Stomach (tissue), 9 donors: Measurements from ENCODE around the gene DNAH6. TPM values are rescaled to one million over a fixed set of nuclear protein-coding genes. Genes with fewer than 3 reads are reported as not detected.

Experiments used
- DNase-seq, 2 donors: peaks; one replicate each; pipeline versions ENCODE4 v3.0.0 to v3.0.0-alpha.2; 2013 to 2019
- H3K27ac ChIP-seq, 5 donors: fragments of 200-600 bp in 4 of 5; sonication (generic) in 4 of 5; one replicate each; pipeline ENCODE4 v1.5.1; 2013 to 2019; ENCODE audit warnings: mild to moderate bottlenecking in 1 of 5, moderate library complexity in 1 of 5
- H3K27me3 ChIP-seq, 3 donors: fragments of 200-600 bp; sonication (generic); one replicate each; pipeline ENCODE4 v1.5.1; 2017 to 2019; ENCODE audit warnings: mixed run types in 1 of 3
- H3K36me3 ChIP-seq, 4 donors: fragments of 200-600 bp; sonication (generic); 1 replicate in 3 of 4; 2 replicates in 1 of 4; pipeline ENCODE4 v1.5.1; 2016 to 2019
- H3K4me1 ChIP-seq, 4 donors: fragments of 200-600 bp; sonication (generic); one replicate each; pipeline ENCODE4 v1.5.1; 2016 to 2019
- H3K4me3 ChIP-seq, 4 donors: fragments of 200-600 bp; sonication (generic) in 3 of 4; one replicate each; pipeline ENCODE4 v1.5.1; 2016 to 2019; ENCODE audit warnings: mild to moderate bottlenecking in 1 of 4
- H3K9me3 ChIP-seq, 4 donors: fragments of 200-600 bp; sonication (generic); one replicate each; pipeline ENCODE4 v1.5.1; 2016 to 2019
- CTCF ChIP-seq, 7 experiments: fragments of 450-650 bp in 4 of 7; fragments of 200-600 bp in 3 of 7; sonication (generic) in 3 of 7; IDR thresholded peaks; one replicate each; pipeline ENCODE4 v1.5.1; 2016 to 2019; ENCODE audit warnings: antibody characterized with exemption in 7 of 7, control low read depth in 2 of 7, mild to moderate bottlenecking in 1 of 7
- EP300 ChIP-seq: sonication (generic); formaldehyde crosslinking; IDR thresholded peaks from one replicate; pipeline ENCODE4 v1.6.1; 2017; ENCODE audit warnings: antibody characterized with exemption
- POLR2A ChIP-seq, 4 donors: fragments of 450-650 bp; IDR thresholded peaks; one replicate each; pipeline ENCODE4 v1.6.1; 2016; ENCODE audit warnings: antibody characterized with exemption in 4 of 4, control low read depth in 2 of 4, mild to moderate bottlenecking in 1 of 4, moderate library complexity in 1 of 4
- POLR2AphosphoS5 ChIP-seq, 3 donors: sonication (generic); formaldehyde crosslinking; IDR thresholded peaks; one replicate each; pipeline ENCODE4 v1.6.1; 2016; ENCODE audit warnings: antibody characterized with exemption in 3 of 3
- WGBS, 5 donors: extraction: QIAGEN DNeasy Blood & Tissue Kit in 3 of 5; methylation state at CpG; one replicate each; pipeline versions ENCODE4 v1.1.5 to v1.1.7; 2013 to 2018; 5-methylcytosine and 5-hydroxymethylcytosine counted together
- intact Hi-C: fragments of 100-400 bp; cut with DNase I; formaldehyde crosslinking; loops from one replicate; pipeline ENCODE4 v1.15.1; 2023; ENCODE audit warnings: low total_unique reads
- polyA plus RNA-seq, 3 donors: library from polyadenylated mRNA; stranded (reverse); fragments of 200-250 nt; gene quantifications; one replicate each; pipeline ENCODE4 v1.2.3, GENCODE V29; 2013
- total RNA-seq, 5 donors: library from RNA; depleted of rRNA; stranded (reverse); fragments of >200 nt; gene quantifications; one replicate each; pipeline versions ENCODE4 v1.1.0 to v1.2.3, GENCODE V29; 2014 to 2016
- donor health status: healthy with polysubstance abuse.
- donor health status: Bipolar disorder and iron deficiency.
- donor health status: healthy.

Gene DNAH6
- total and polyA plus RNA-seq, 8 donors: 0.15 to 4.5 (median 0.44) TPM

- no peaks in the 10 kb centered on the region for H3K9me3 ChIP-seq
- no peak overlapping the region for H3K27ac ChIP-seq
- no peak overlapping the region for H3K4me3 ChIP-seq
- DNase-seq: no peak
- TF ChIP-seq POLR2A (IDR thresholded peaks at IDR 0.05): no peak
- no peak for TF ChIP-seq EP300
- TF ChIP-seq POLR2AphosphoS5 (IDR thresholded peaks at IDR 0.05): no peak
- intact Hi-C loops: no loop called here
- H3K4me1 ChIP-seq: peaks cover 0 to 16% (median 11%) of the 10 kb centered on the region in 4 donors
- no peaks in the 10 kb centered on the region for H3K27me3 ChIP-seq
- WGBS, 5 donors: 63 to 84% (median 79%) methylated on average over 4 of the region's 4 CpGs
- H3K36me3 ChIP-seq: no peaks in the 10 kb centered on the region
Measured at GRCh38 chr2:84808279-84808678, 292.0 kb downstream of the DNAH6 start.

- intact Hi-C loops: no loop called here
- 96 to 97% (median 97%) methylated on average over 6 of the region's 6 CpGs for WGBS, 5 donors
- Histone ChIP-seq H3K4me3 (no peak overlapping the region), H3K9me3 (no peaks in the 10 kb centered on the region), H3K27me3 (no peaks in the 10 kb centered on the region), H3K4me1 (peaks cover 0 to 9% (median 7%) of the 10 kb centered on the region in 4 donors), H3K36me3 (no peaks in the 10 kb centered on the region), H3K27ac (no peak overlapping the region)
- no peak for TF ChIP-seq EP300
- TF ChIP-seq POLR2A (IDR thresholded peaks at IDR 0.05): no peak
- TF ChIP-seq POLR2AphosphoS5 (IDR thresholded peaks at IDR 0.05): no peak
- TF ChIP-seq CTCF (IDR thresholded peaks at IDR 0.05): no peak
- no peak for DNase-seq
Measured at GRCh38 chr2:84811839-84812431, 295.6 kb downstream of the DNAH6 start.

GRCh38 chr2:84815146-84815545 lies 298.8 kb downstream of the DNAH6 start:
- Histone ChIP-seq H3K36me3 (no peaks in the 10 kb centered on the region), H3K9me3 (no peaks in the 10 kb centered on the region), H3K4me3 (no peak overlapping the region), H3K27ac (no peak overlapping the region), H3K4me1 (no peaks in the 10 kb centered on the region), H3K27me3 (no peaks in the 10 kb centered on the region)
- no peak for DNase-seq
- intact Hi-C loops: no loop called here
- 56 to 70% (median 67%) methylated on average over 3 of the region's 3 CpGs for WGBS, 5 donors
- no peak for TF ChIP-seq POLR2AphosphoS5 (IDR thresholded peaks at IDR 0.05)
- TF ChIP-seq EP300: no peak
- TF ChIP-seq CTCF (IDR thresholded peaks at IDR 0.05): no peak

GRCh38 chr2:84816426-84817026 lies 300.2 kb downstream of the DNAH6 start:
- H3K27ac ChIP-seq: no peak overlapping the region
- H3K4me1 ChIP-seq: no peaks in the 10 kb centered on the region
- no peak for TF ChIP-seq POLR2A (IDR thresholded peaks at IDR 0.05)
- intact Hi-C loops: no loop called here
- H3K36me3 ChIP-seq: no peaks in the 10 kb centered on the region
- WGBS, 5 donors: 91 to 97% (median 95%) methylated on average over 6 of the region's 6 CpGs
- no peak for DNase-seq
- no peak overlapping the region for H3K4me3 ChIP-seq
- no peaks in the 10 kb centered on the region for H3K27me3 ChIP-seq
- no peaks in the 10 kb centered on the region for H3K9me3 ChIP-seq

- 68 to 88% (median 83%) methylated on average over 2 of the region's 2 CpGs for WGBS, 5 donors
Measured at GRCh38 chr2:84817239-84817655, 300.9 kb downstream of the DNAH6 start.

More at GRCh38 chr2:84817239-84817655, 300.9 kb downstream of the DNAH6 start:
- no peak for DNase-seq
- no peaks in the 10 kb centered on the region for H3K36me3 ChIP-seq
- no peaks in the 10 kb centered on the region for H3K4me1 ChIP-seq
- H3K27me3 ChIP-seq: no peaks in the 10 kb centered on the region
- TF ChIP-seq CTCF (IDR thresholded peaks at IDR 0.05) (no peak), POLR2AphosphoS5 (IDR thresholded peaks at IDR 0.05) (no peak), POLR2A (IDR thresholded peaks at IDR 0.05) (no peak), EP300 (no peak)
- intact Hi-C loops: no loop called here
- no peaks in the 10 kb centered on the region for H3K9me3 ChIP-seq
- no peak overlapping the region for H3K27ac ChIP-seq
- H3K4me3 ChIP-seq: no peak overlapping the region
